Measurements from ENCODE around the gene CACHD1.

The CACHD1 gene

GRCh38 chr1:64474665-64475439 lies 4.9 kb downstream of the CACHD1 start:
- H2AFZ ChIP-seq (ENCODE audit: insufficient read depth, low read length, poor library complexity): no peak overlapping the region
- H3K9me3 ChIP-seq (ENCODE audit: insufficient read depth, low read depth, low read length): no peaks in the 10 kb centered on the region
- no peaks in the 10 kb centered on the region for H3K79me2 ChIP-seq (ENCODE audit: control insufficient read depth, insufficient read depth, low read length, poor library complexity)
- H4K12ac ChIP-seq (ENCODE audit: low read depth, low read length): no peak overlapping the region
- no CpG with 5 or more reads among the region's 2 CpGs for WGBS (ENCODE audit: extremely low coverage, insufficient coverage, insufficient read length)
- H2BK5ac ChIP-seq (ENCODE audit: low read depth, low read length, poor library complexity): no peak overlapping the region
- H3K79me1 ChIP-seq (ENCODE audit: low read length): no peaks in the 10 kb centered on the region
- no peak overlapping the region for H3K9ac ChIP-seq (ENCODE audit: low read length)
- H2BK120ac ChIP-seq (ENCODE audit: insufficient read depth, low read length, poor library complexity): no peak overlapping the region
- no peak overlapping the region for H3K4me3 ChIP-seq (ENCODE audit: low read depth, low read length)
- H3K4ac ChIP-seq (ENCODE audit: low read depth, low read length): no peak overlapping the region
- no peak overlapping the region for H4K91ac ChIP-seq (ENCODE audit: low read depth, low read length)
- H3K18ac ChIP-seq (ENCODE audit: low read length): no peak overlapping the region
- no peaks in the 10 kb centered on the region for H3K36me3 ChIP-seq (ENCODE audit: control insufficient read depth in 1 of 2, insufficient read depth in 2 of 2, low read length in 2 of 2)
- H3K4me2 ChIP-seq (ENCODE audit: low read length): no peak overlapping the region
- H2AK5ac ChIP-seq (ENCODE audit: low read length): no peak overlapping the region
- H4K8ac ChIP-seq (ENCODE audit: low read depth, low read length): no peak overlapping the region
- peaks cover 23% of the 10 kb centered on the region for H3K27me3 ChIP-seq (ENCODE audit: insufficient read depth, low read length)
- H2BK12ac ChIP-seq (ENCODE audit: low read length): no peak overlapping the region
- peaks cover 3 to 11% of the 10 kb centered on the region in 2 experiments for H3K4me1 ChIP-seq (ENCODE audit: control insufficient read depth in 1 of 2, insufficient read depth in 2 of 2, low read length in 2 of 2)
- H3K23ac ChIP-seq (ENCODE audit: low read length): no peak overlapping the region
- H3K14ac ChIP-seq (ENCODE audit: low read length): no peak overlapping the region
- H3K27ac ChIP-seq (ENCODE audit: low read depth, low read length): no peak overlapping the region
- no peak for DNase-seq

- Histone ChIP-seq H3K36me3 (ENCODE audit: control insufficient read depth in 1 of 2, insufficient read depth in 2 of 2, low read length in 2 of 2) (no peaks in the 10 kb centered on the region), H3K9ac (ENCODE audit: low read length) (no peak overlapping the region), H3K4me3 (ENCODE audit: low read depth, low read length) (no peak overlapping the region), H4K8ac (ENCODE audit: low read depth, low read length) (no peak overlapping the region), H2BK12ac (ENCODE audit: low read length) (no peak overlapping the region), H3K14ac (ENCODE audit: low read length) (no peak overlapping the region), H2AFZ (ENCODE audit: insufficient read depth, low read length, poor library complexity) (no peak overlapping the region), H3K4ac (ENCODE audit: low read depth, low read length) (no peak overlapping the region), H3K79me1 (ENCODE audit: low read length) (no peaks in the 10 kb centered on the region), H2BK120ac (ENCODE audit: insufficient read depth, low read length, poor library complexity) (no peak overlapping the region), H2AK5ac (ENCODE audit: low read length) (no peak overlapping the region), H2BK5ac (ENCODE audit: low read depth, low read length, poor library complexity) (no peak overlapping the region), H3K79me2 (ENCODE audit: control insufficient read depth, insufficient read depth, low read length, poor library complexity) (no peaks in the 10 kb centered on the region), H3K4me2 (ENCODE audit: low read length) (no peak overlapping the region), H4K12ac (ENCODE audit: low read depth, low read length) (no peak overlapping the region), H3K23ac (ENCODE audit: low read length) (no peak overlapping the region), H3K18ac (ENCODE audit: low read length) (no peak overlapping the region), H3K9me3 (ENCODE audit: insufficient read depth, low read depth, low read length) (no peaks in the 10 kb centered on the region), H4K91ac (ENCODE audit: low read depth, low read length) (no peak overlapping the region), H3K4me1 (ENCODE audit: control insufficient read depth in 1 of 2, insufficient read depth in 2 of 2, low read length in 2 of 2) (peaks cover 0 to 4% of the 10 kb centered on the region in 2 experiments), H3K27ac (ENCODE audit: low read depth, low read length) (no peak overlapping the region), H3K27me3 (ENCODE audit: insufficient read depth, low read length) (peaks cover 10% of the 10 kb centered on the region)
- WGBS (ENCODE audit: extremely low coverage, insufficient coverage, insufficient read length): no CpG with 5 or more reads among the region's 4 CpGs
- DNase-seq: peak in 1 of 2 donors; percentile 24
These were observed 6.5 kb downstream of the CACHD1 start for GRCh38 chr1:64476251-64476952.

GRCh38 chr1:64478594-64479470 lies 8.9 kb downstream of the CACHD1 start:
- WGBS (ENCODE audit: extremely low coverage, insufficient coverage, insufficient read length): no CpG with 5 or more reads among the region's 3 CpGs
- Histone ChIP-seq H3K27ac (ENCODE audit: low read depth, low read length) (no peak overlapping the region), H3K14ac (ENCODE audit: low read length) (no peak overlapping the region), H2BK12ac (ENCODE audit: low read length) (no peak overlapping the region), H4K91ac (ENCODE audit: low read depth, low read length) (no peak overlapping the region), H2AFZ (ENCODE audit: insufficient read depth, low read length, poor library complexity) (no peak overlapping the region), H3K18ac (ENCODE audit: low read length) (no peak overlapping the region), H2AK5ac (ENCODE audit: low read length) (no peak overlapping the region), H3K79me1 (ENCODE audit: low read length) (peaks cover 6% of the 10 kb centered on the region), H4K8ac (ENCODE audit: low read depth, low read length) (no peak overlapping the region), H3K9me3 (ENCODE audit: insufficient read depth, low read depth, low read length) (no peaks in the 10 kb centered on the region), H3K79me2 (ENCODE audit: control insufficient read depth, insufficient read depth, low read length, poor library complexity) (no peaks in the 10 kb centered on the region), H3K36me3 (ENCODE audit: control insufficient read depth in 1 of 2, insufficient read depth in 2 of 2, low read length in 2 of 2) (no peaks in the 10 kb centered on the region), H2BK120ac (ENCODE audit: insufficient read depth, low read length, poor library complexity) (no peak overlapping the region), H3K4me3 (ENCODE audit: low read depth, low read length) (no peak overlapping the region), H3K4me2 (ENCODE audit: low read length) (no peak overlapping the region), H3K9ac (ENCODE audit: low read length) (no peak overlapping the region), H2BK5ac (ENCODE audit: low read depth, low read length, poor library complexity) (no peak overlapping the region), H4K12ac (ENCODE audit: low read depth, low read length) (no peak overlapping the region), H3K23ac (ENCODE audit: low read length) (no peak overlapping the region), H3K27me3 (ENCODE audit: insufficient read depth, low read length) (no peaks in the 10 kb centered on the region), H3K4ac (ENCODE audit: low read depth, low read length) (no peak overlapping the region), H3K4me1 (ENCODE audit: control insufficient read depth in 1 of 2, insufficient read depth in 2 of 2, low read length in 2 of 2) (peaks cover 7 to 10% of the 10 kb centered on the region in 2 experiments)
- DNase-seq: no peak

GRCh38 chr1:64479874-64480273 lies 9.9 kb downstream of the CACHD1 start:
- Histone ChIP-seq H3K36me3 (ENCODE audit: control insufficient read depth in 1 of 2, insufficient read depth in 2 of 2, low read length in 2 of 2) (no peaks in the 10 kb centered on the region), H3K23ac (ENCODE audit: low read length) (no peak overlapping the region), H3K18ac (ENCODE audit: low read length) (no peak overlapping the region), H3K9me3 (ENCODE audit: insufficient read depth, low read depth, low read length) (no peaks in the 10 kb centered on the region), H3K4me1 (ENCODE audit: control insufficient read depth in 1 of 2, insufficient read depth in 2 of 2, low read length in 2 of 2) (peaks cover 7 to 8% of the 10 kb centered on the region in 2 experiments), H2AFZ (ENCODE audit: insufficient read depth, low read length, poor library complexity) (no peak overlapping the region), H2BK12ac (ENCODE audit: low read length) (no peak overlapping the region), H3K14ac (ENCODE audit: low read length) (no peak overlapping the region), H2BK5ac (ENCODE audit: low read depth, low read length, poor library complexity) (no peak overlapping the region), H3K4ac (ENCODE audit: low read depth, low read length) (no peak overlapping the region), H3K9ac (ENCODE audit: low read length) (no peak overlapping the region), H4K8ac (ENCODE audit: low read depth, low read length) (no peak overlapping the region), H3K4me3 (ENCODE audit: low read depth, low read length) (no peak overlapping the region), H4K91ac (ENCODE audit: low read depth, low read length) (no peak overlapping the region), H3K4me2 (ENCODE audit: low read length) (no peak overlapping the region), H3K27ac (ENCODE audit: low read depth, low read length) (no peak overlapping the region), H3K79me1 (ENCODE audit: low read length) (peaks cover 6% of the 10 kb centered on the region), H4K12ac (ENCODE audit: low read depth, low read length) (no peak overlapping the region), H3K79me2 (ENCODE audit: control insufficient read depth, insufficient read depth, low read length, poor library complexity) (no peaks in the 10 kb centered on the region), H2AK5ac (ENCODE audit: low read length) (no peak overlapping the region), H3K27me3 (ENCODE audit: insufficient read depth, low read length) (no peaks in the 10 kb centered on the region), H2BK120ac (ENCODE audit: insufficient read depth, low read length, poor library complexity) (no peak overlapping the region)
- no peak for DNase-seq
- no CpG with 5 or more reads among the region's 1 CpG for WGBS (ENCODE audit: extremely low coverage, insufficient coverage, insufficient read length)

All from trophoblast cell (in vitro differentiated cells and primary cell).